ENCODE measurements around the gene FREM1. TPM values are rescaled to one million over a fixed set of nuclear protein-coding genes. Genes with fewer than 3 reads are reported as not detected.

FREM1 gene
- total RNA-seq, 4 donors from 2014 or later: 2.2 to 12.7 (median 5.7) TPM

DNA sequence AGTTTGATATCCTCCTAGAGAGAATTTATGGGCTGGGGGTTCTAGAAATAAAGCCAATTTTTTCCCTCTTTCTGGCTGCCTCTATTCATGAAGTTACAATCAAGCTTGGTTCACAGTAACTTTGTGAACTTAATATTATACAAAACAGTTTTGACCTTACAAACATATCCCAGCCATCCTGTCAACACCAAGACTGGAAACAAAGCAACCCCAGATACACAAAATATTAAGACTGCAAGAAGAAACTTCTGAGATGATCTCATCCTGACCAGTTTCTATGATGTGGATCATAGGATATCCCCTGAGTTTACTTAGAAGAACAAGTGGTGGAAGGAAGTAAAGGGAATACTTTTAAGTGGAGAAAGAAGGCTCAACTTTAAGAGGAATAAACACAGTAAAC is 159.4 kb downstream of the FREM1 start:
- H3K27me3 ChIP-seq: no peaks in the 10 kb centered on the region
- no peaks in the 10 kb centered on the region for H3K36me3 ChIP-seq
- TF ChIP-seq CTCF (IDR thresholded peaks at IDR 0.05) (no peak), EP300 (IDR thresholded peaks at IDR 0.05; ENCODE audit: low read depth) (no peak), POLR2AphosphoS5 (IDR thresholded peaks at IDR 0.05) (no peak), POLR2A (IDR thresholded peaks at IDR 0.05) (no peak)
- in situ Hi-C loops (cut with MboI; ENCODE audit: low pct_ligation_motif_present in 1 of 4, low pct_unique_long_range_greater_than_20kb in 1 of 4, low sequenced_read_pairs in 3 of 4): loop anchor here in 1 of 4 donors (25.0 kb wide), 2 partner anchors 139 to 386 kb away; no protein-coding TSS in a partner anchor
- no peaks in the 10 kb centered on the region for H3K4me1 ChIP-seq
- H3K27ac ChIP-seq: no peak overlapping the region
- H3K4me3 ChIP-seq: no peak overlapping the region
- no peaks in the 10 kb centered on the region for H3K9me3 ChIP-seq
- intact Hi-C loops (cut with DNase I; ENCODE audit: low total_unique reads): no loop called here
- DNase-seq: no peak

GRCh38 chr9:14749741-14750211 is 160.5 kb downstream of the FREM1 start:
- H3K36me3 ChIP-seq: no peaks in the 10 kb centered on the region
- H3K27ac ChIP-seq: no peak overlapping the region
- WGBS, 2 donors (ENCODE audit: low coverage in 1 of 2): 78 to 82% methylated on average over 8 to 9 of the region's 9 CpGs
- no peaks in the 10 kb centered on the region for H3K4me1 ChIP-seq
- intact Hi-C loops (cut with DNase I; ENCODE audit: low total_unique reads): no loop called here
- H3K4me3 ChIP-seq: no peak overlapping the region
- in situ Hi-C loops (cut with MboI; ENCODE audit: low pct_ligation_motif_present in 1 of 4, low pct_unique_long_range_greater_than_20kb in 1 of 4, low sequenced_read_pairs in 3 of 4): loop anchor here in 1 of 4 donors (25.0 kb wide), 2 partner anchors 137 to 388 kb away; no protein-coding TSS in a partner anchor
- no peaks in the 10 kb centered on the region for H3K27me3 ChIP-seq
- TF ChIP-seq EP300 (IDR thresholded peaks at IDR 0.05; ENCODE audit: low read depth): no peak
- TF ChIP-seq CTCF (IDR thresholded peaks at IDR 0.05): no peak
- no peak for TF ChIP-seq POLR2AphosphoS5 (IDR thresholded peaks at IDR 0.05)
- no peak for TF ChIP-seq POLR2A (IDR thresholded peaks at IDR 0.05)
- H3K9me3 ChIP-seq: no peaks in the 10 kb centered on the region
- DNase-seq: no peak

DNA sequence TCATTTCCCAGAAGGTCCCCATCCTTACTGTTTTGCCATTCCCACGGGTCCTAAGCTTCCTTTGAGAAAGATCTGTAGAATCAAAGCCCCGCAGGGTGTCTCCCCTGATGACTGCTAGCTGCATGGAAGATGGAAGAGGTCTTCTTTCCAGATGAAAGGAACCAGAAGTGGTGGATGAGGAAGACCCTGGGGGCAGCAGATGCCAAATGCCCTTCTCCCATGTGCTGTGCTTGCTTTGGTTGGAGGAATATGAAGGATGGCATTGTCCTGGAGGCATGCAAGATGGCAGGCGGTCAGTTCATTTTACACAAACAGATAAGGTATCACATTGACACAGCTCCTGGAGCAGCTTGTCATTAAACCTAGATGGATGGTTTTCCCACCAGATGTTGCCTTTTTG is 161.9 kb downstream of the FREM1 start:
- H3K27me3 ChIP-seq: no peaks in the 10 kb centered on the region
- WGBS, 2 donors (ENCODE audit: low coverage in 1 of 2): 77 to 86% methylated on average over 3 of the region's 3 CpGs
- in situ Hi-C loops (cut with MboI; ENCODE audit: low pct_ligation_motif_present in 1 of 4, low pct_unique_long_range_greater_than_20kb in 1 of 4, low sequenced_read_pairs in 3 of 4) (no loop called here), intact Hi-C loops (cut with DNase I; ENCODE audit: low total_unique reads) (no loop called here)
- no peak overlapping the region for H3K4me3 ChIP-seq
- H3K9me3 ChIP-seq: no peaks in the 10 kb centered on the region
- no peak overlapping the region for H3K27ac ChIP-seq
- no peaks in the 10 kb centered on the region for H3K36me3 ChIP-seq
- H3K4me1 ChIP-seq: no peaks in the 10 kb centered on the region
- TF ChIP-seq CTCF (IDR thresholded peaks at IDR 0.05): no peak
- TF ChIP-seq POLR2A (IDR thresholded peaks at IDR 0.05): no peak
- no peak for TF ChIP-seq POLR2AphosphoS5 (IDR thresholded peaks at IDR 0.05)
- no peak for TF ChIP-seq EP300 (IDR thresholded peaks at IDR 0.05; ENCODE audit: low read depth)
- DNase-seq: no peak

GRCh38 chr9:14747111-14747510 is 163.1 kb downstream of the FREM1 start:
- in situ Hi-C loops (cut with MboI; ENCODE audit: low pct_ligation_motif_present in 1 of 4, low pct_unique_long_range_greater_than_20kb in 1 of 4, low sequenced_read_pairs in 3 of 4) (no loop called here), intact Hi-C loops (cut with DNase I; ENCODE audit: low total_unique reads) (no loop called here)
- Histone ChIP-seq H3K9me3 (no peaks in the 10 kb centered on the region), H3K4me1 (no peaks in the 10 kb centered on the region), H3K27ac (no peak overlapping the region), H3K27me3 (no peaks in the 10 kb centered on the region), H3K36me3 (no peaks in the 10 kb centered on the region), H3K4me3 (no peak overlapping the region)
- no peak for DNase-seq
- no peak for TF ChIP-seq POLR2A (IDR thresholded peaks at IDR 0.05)
- TF ChIP-seq EP300 (IDR thresholded peaks at IDR 0.05; ENCODE audit: low read depth): no peak
- TF ChIP-seq POLR2AphosphoS5 (IDR thresholded peaks at IDR 0.05): no peak

- Histone ChIP-seq H3K4me3 (no peak overlapping the region), H3K36me3 (no peaks in the 10 kb centered on the region), H3K27ac (no peak overlapping the region), H3K4me1 (no peaks in the 10 kb centered on the region), H3K9me3 (no peaks in the 10 kb centered on the region), H3K27me3 (no peaks in the 10 kb centered on the region)
- intact Hi-C loops (cut with DNase I; ENCODE audit: low total_unique reads) (no loop called here), in situ Hi-C loops (cut with MboI; ENCODE audit: low pct_ligation_motif_present in 1 of 4, low pct_unique_long_range_greater_than_20kb in 1 of 4, low sequenced_read_pairs in 3 of 4) (no loop called here)
- TF ChIP-seq CTCF (IDR thresholded peaks at IDR 0.05) (no peak), POLR2AphosphoS5 (IDR thresholded peaks at IDR 0.05) (no peak), EP300 (IDR thresholded peaks at IDR 0.05; ENCODE audit: low read depth) (no peak), POLR2A (IDR thresholded peaks at IDR 0.05) (no peak)
- no peak for DNase-seq
- WGBS, 2 donors (ENCODE audit: low coverage in 1 of 2): 84 to 90% methylated on average over 2 to 3 of the region's 3 CpGs
Measured at GRCh38 chr9:14746626-14747025, 163.6 kb downstream of the FREM1 start.
